Measurements from ENCODE around the gene PPP1R12B.
"Not testable (repeated sequence)": the region's sequence is repeated elsewhere in the genome, so short reads cannot be mapped to it uniquely, and the experiment has no call there.

PPP1R12B gene

GRCh38 chr1:202521886-202522285, 173.4 kb downstream of the PPP1R12B start:
- H3K27me3 ChIP-seq (replicated peaks; ENCODE audit: control insufficient read depth, insufficient read depth, low read length): no peaks in the 10 kb centered on the region
- H3K9me3 ChIP-seq (ENCODE audit: control insufficient read depth, low read length): no peaks in the 10 kb centered on the region
- peaks cover 11% of the 10 kb centered on the region for H3K4me1 ChIP-seq (ENCODE audit: control insufficient read depth, insufficient read depth, low read length)
- no peaks in the 10 kb centered on the region for H3K36me3 ChIP-seq (ENCODE audit: control insufficient read depth, insufficient read depth, low read length, severe bottlenecking)
- H3K9ac ChIP-seq (ENCODE audit: low read length): no peak overlapping the region
- no peak overlapping the region for H3K4me3 ChIP-seq (ENCODE audit: low read length)
- no peak for DNase-seq (ENCODE audit: low read depth)

GRCh38 chr1:202526056-202526455, 177.6 kb downstream of the PPP1R12B start:
- not testable (repeated sequence) for H3K4me1 ChIP-seq (ENCODE audit: control insufficient read depth, insufficient read depth, low read length); H3K27me3 ChIP-seq (replicated peaks; ENCODE audit: control insufficient read depth, insufficient read depth, low read length); H3K4me3 ChIP-seq (ENCODE audit: low read length); H3K9me3 ChIP-seq (ENCODE audit: control insufficient read depth, low read length); DNase-seq (ENCODE audit: low read depth); H3K9ac ChIP-seq (ENCODE audit: low read length); H3K36me3 ChIP-seq (ENCODE audit: control insufficient read depth, insufficient read depth, low read length, severe bottlenecking)

DNA sequence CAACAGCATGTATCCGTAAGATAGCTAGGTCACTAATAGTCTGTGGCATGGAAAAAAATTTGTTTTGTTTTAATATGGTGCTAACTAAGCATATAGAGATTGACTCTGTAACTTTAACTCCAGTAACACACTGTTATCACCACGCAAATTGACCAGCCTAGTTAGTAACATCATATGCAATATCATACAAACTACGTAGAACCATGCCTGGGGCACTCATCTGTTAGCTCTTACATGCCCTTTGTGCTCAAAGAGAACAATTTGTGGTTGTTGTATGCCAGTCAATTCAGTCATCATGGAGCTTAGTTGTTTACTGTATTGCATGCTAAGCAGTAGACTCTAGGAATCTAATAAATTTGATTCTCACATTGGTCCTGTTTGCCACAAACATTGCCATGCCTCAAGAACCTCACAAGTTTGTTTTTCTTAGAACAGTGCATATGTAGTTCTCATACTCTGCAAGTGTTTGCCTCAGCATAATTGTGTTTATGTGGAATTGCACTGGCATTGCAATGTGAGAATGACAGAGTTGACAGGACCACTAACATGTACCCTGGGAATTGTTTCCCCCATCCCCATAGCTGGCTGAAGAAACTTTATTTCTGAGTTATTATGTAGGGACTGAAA, 179.7 kb downstream of the PPP1R12B start:
- H3K9ac ChIP-seq (ENCODE audit: low read length); H3K4me3 ChIP-seq (ENCODE audit: low read length); H3K4me1 ChIP-seq (ENCODE audit: control insufficient read depth, insufficient read depth, low read length); H3K27me3 ChIP-seq (replicated peaks; ENCODE audit: control insufficient read depth, insufficient read depth, low read length); H3K9me3 ChIP-seq (ENCODE audit: control insufficient read depth, low read length); H3K36me3 ChIP-seq (ENCODE audit: control insufficient read depth, insufficient read depth, low read length, severe bottlenecking): not testable (repeated sequence)
- peak; percentile 44 for DNase-seq (ENCODE audit: low read depth)

DNA sequence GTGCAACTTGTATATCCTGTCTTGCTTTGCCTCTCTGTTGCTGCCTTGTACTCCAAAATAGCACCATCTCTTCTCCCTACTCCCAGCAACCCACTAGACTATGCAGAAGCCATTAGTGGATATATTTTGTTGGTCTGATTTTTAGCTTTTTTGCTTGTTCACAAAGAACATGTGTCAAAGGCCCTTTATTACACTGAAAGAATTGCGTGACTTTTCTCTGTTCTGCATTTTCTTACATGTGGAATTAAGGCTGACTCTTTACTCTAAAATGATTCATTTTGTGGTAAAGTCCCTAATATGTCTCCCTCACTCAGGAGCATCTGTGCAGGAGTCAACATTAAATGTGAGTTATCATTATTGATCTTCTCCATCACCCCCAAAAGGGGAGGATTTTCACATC, 182.2 kb downstream of the PPP1R12B start:
- not testable (repeated sequence) for H3K27me3 ChIP-seq (replicated peaks; ENCODE audit: control insufficient read depth, insufficient read depth, low read length); H3K4me1 ChIP-seq (ENCODE audit: control insufficient read depth, insufficient read depth, low read length); H3K36me3 ChIP-seq (ENCODE audit: control insufficient read depth, insufficient read depth, low read length, severe bottlenecking); H3K9ac ChIP-seq (ENCODE audit: low read length); H3K4me3 ChIP-seq (ENCODE audit: low read length); DNase-seq (ENCODE audit: low read depth); H3K9me3 ChIP-seq (ENCODE audit: control insufficient read depth, low read length)

DNA sequence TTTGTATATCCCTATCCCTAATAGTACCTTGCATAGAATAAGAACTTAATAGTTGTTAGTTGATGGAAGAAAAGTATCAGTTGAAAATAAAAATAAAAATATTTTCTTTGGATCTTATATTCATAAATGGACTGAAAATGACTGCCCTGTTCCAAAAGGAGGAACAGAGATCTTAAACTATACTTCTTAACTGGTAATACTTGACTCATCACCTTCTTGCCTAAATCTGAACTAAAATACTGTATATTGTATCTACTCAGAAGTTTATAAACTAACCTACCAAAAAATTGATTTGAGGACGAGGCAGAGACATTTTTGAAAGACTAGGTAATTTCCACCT, 182.9 kb downstream of the PPP1R12B start:
- Histone ChIP-seq H3K36me3 (ENCODE audit: control insufficient read depth, insufficient read depth, low read length, severe bottlenecking) (no peaks in the 10 kb centered on the region), H3K4me3 (ENCODE audit: low read length) (no peak overlapping the region), H3K9me3 (ENCODE audit: control insufficient read depth, low read length) (no peaks in the 10 kb centered on the region), H3K4me1 (ENCODE audit: control insufficient read depth, insufficient read depth, low read length) (no peaks in the 10 kb centered on the region), H3K9ac (ENCODE audit: low read length) (no peak overlapping the region), H3K27me3 (replicated peaks; ENCODE audit: control insufficient read depth, insufficient read depth, low read length) (no peaks in the 10 kb centered on the region)
- DNase-seq (ENCODE audit: low read depth): no peak

GRCh38 chr1:202531812-202532616, 183.5 kb downstream of the PPP1R12B start:
- H3K27me3 ChIP-seq (replicated peaks; ENCODE audit: control insufficient read depth, insufficient read depth, low read length); DNase-seq (ENCODE audit: low read depth); H3K36me3 ChIP-seq (ENCODE audit: control insufficient read depth, insufficient read depth, low read length, severe bottlenecking); H3K4me1 ChIP-seq (ENCODE audit: control insufficient read depth, insufficient read depth, low read length); H3K9me3 ChIP-seq (ENCODE audit: control insufficient read depth, low read length); H3K9ac ChIP-seq (ENCODE audit: low read length); H3K4me3 ChIP-seq (ENCODE audit: low read length): not testable (repeated sequence)

- not testable (repeated sequence) for H3K36me3 ChIP-seq (ENCODE audit: control insufficient read depth, insufficient read depth, low read length, severe bottlenecking); H3K27me3 ChIP-seq (replicated peaks; ENCODE audit: control insufficient read depth, insufficient read depth, low read length); H3K9me3 ChIP-seq (ENCODE audit: control insufficient read depth, low read length)
- peaks cover 35% of the 10 kb centered on the region for H3K4me1 ChIP-seq (ENCODE audit: control insufficient read depth, insufficient read depth, low read length)
- peak; percentile 83 for DNase-seq (ENCODE audit: low read depth)
- peak overlapping the region; percentile 67 for H3K4me3 ChIP-seq (ENCODE audit: low read length)
- H3K9ac ChIP-seq (ENCODE audit: low read length): peak overlapping the region; percentile 47
Measured at GRCh38 chr1:202539166-202539574, 190.7 kb downstream of the PPP1R12B start.

DNA sequence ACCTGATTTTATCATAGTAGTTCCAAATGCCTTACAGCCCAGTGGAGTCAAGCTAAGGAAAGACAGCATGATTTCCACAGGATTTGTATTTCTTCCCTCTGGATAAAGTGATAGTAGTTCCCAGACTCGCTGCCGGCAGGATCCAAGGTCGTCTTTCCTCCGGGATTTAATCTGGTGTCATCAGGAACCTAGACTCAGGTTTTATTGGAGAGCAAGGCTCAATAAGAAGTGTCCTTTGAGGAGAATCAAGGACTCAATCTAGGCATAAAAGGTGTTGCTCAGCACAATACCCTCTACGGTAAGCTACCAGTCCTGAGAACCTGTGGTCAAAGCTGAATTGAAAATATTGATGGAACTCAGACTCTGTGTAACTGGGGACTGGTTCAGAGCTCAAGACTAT, 191.1 kb downstream of the PPP1R12B start:
- H3K9ac ChIP-seq (ENCODE audit: low read length): peak overlapping the region; percentile 47
- peak overlapping the region; percentile 67 for H3K4me3 ChIP-seq (ENCODE audit: low read length)
- H3K27me3 ChIP-seq (replicated peaks; ENCODE audit: control insufficient read depth, insufficient read depth, low read length); DNase-seq (ENCODE audit: low read depth); H3K9me3 ChIP-seq (ENCODE audit: control insufficient read depth, low read length); H3K36me3 ChIP-seq (ENCODE audit: control insufficient read depth, insufficient read depth, low read length, severe bottlenecking): not testable (repeated sequence)
- peaks cover 35% of the 10 kb centered on the region for H3K4me1 ChIP-seq (ENCODE audit: control insufficient read depth, insufficient read depth, low read length)

DNA sequence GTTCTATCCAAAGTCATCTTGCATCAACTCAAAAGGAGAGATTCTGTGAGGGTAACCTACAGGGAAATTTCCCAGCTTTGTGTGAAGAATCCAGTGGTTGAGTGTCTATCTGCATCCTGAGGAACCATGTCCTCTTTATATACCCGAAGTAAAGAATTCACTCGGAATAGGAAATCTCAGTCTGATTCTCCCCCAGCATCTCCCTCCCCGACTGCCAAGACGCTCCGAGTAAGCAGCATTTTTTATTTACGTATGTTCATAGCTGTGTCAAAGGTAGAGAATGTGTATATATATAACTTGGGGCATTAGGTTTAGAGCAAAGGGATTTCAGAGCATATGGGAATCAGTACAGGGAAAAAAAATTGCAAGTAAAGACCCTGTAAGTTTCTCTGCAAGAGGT, 191.5 kb downstream of the PPP1R12B start:
- H3K4me1 ChIP-seq (ENCODE audit: control insufficient read depth, insufficient read depth, low read length): peaks cover 35% of the 10 kb centered on the region
- peak overlapping the region; percentile 47 for H3K9ac ChIP-seq (ENCODE audit: low read length)
- H3K36me3 ChIP-seq (ENCODE audit: control insufficient read depth, insufficient read depth, low read length, severe bottlenecking): no peaks in the 10 kb centered on the region
- H3K9me3 ChIP-seq (ENCODE audit: control insufficient read depth, low read length): no peaks in the 10 kb centered on the region
- peak overlapping the region; percentile 67 for H3K4me3 ChIP-seq (ENCODE audit: low read length)
- DNase-seq (ENCODE audit: low read depth): no peak
- H3K27me3 ChIP-seq (replicated peaks; ENCODE audit: control insufficient read depth, insufficient read depth, low read length): no peaks in the 10 kb centered on the region

DNA sequence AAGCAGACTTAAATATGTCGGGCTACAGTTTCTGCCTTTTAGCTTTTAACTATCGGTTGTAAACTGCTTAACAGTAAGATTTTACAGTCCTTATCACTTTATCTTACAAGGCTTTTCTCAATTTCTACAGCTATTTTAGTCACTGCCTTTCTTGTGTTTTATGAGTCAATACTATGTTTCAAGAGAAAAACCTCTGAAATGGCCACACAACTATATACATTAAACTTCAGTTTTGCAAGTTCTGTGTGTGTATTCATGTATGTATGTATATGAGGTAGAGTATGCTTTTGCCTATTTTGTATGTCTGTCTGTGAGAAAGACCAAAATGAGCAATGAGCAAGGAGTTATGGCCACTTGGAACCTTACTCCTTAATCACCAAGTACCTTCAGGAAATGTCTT, 191.9 kb downstream of the PPP1R12B start:
- Histone ChIP-seq H3K9ac (ENCODE audit: low read length) (no peak overlapping the region), H3K36me3 (ENCODE audit: control insufficient read depth, insufficient read depth, low read length, severe bottlenecking) (no peaks in the 10 kb centered on the region), H3K4me3 (ENCODE audit: low read length) (peak overlapping the region; percentile 67), H3K9me3 (ENCODE audit: control insufficient read depth, low read length) (no peaks in the 10 kb centered on the region), H3K4me1 (ENCODE audit: control insufficient read depth, insufficient read depth, low read length) (peaks cover 35% of the 10 kb centered on the region), H3K27me3 (replicated peaks; ENCODE audit: control insufficient read depth, insufficient read depth, low read length) (no peaks in the 10 kb centered on the region)
- DNase-seq (ENCODE audit: low read depth): peak; percentile 6

DNA sequence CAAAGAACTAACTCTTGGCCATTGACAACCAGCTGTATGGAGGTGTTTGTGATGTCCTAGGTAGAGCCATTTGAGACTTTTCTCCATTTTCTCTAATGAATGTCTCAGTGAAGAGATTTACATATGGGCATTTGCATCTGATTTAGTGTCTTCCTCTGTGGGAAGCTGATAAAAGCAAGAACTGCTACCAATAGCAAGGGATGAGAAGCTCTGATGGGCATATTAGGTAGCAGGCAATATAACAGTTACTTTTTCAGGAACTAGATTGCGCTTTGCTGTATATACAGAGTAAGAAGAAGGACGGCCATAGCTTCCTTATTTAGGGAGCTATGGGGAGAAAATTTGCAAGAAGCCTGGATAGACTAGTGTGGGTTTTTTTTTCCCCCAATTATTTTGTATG, 192.4 kb downstream of the PPP1R12B start:
- not testable (repeated sequence) for H3K27me3 ChIP-seq (replicated peaks; ENCODE audit: control insufficient read depth, insufficient read depth, low read length); DNase-seq (ENCODE audit: low read depth); H3K36me3 ChIP-seq (ENCODE audit: control insufficient read depth, insufficient read depth, low read length, severe bottlenecking); H3K9me3 ChIP-seq (ENCODE audit: control insufficient read depth, low read length); H3K4me3 ChIP-seq (ENCODE audit: low read length); H3K9ac ChIP-seq (ENCODE audit: low read length)
- peaks cover 35% of the 10 kb centered on the region for H3K4me1 ChIP-seq (ENCODE audit: control insufficient read depth, insufficient read depth, low read length)

DNA sequence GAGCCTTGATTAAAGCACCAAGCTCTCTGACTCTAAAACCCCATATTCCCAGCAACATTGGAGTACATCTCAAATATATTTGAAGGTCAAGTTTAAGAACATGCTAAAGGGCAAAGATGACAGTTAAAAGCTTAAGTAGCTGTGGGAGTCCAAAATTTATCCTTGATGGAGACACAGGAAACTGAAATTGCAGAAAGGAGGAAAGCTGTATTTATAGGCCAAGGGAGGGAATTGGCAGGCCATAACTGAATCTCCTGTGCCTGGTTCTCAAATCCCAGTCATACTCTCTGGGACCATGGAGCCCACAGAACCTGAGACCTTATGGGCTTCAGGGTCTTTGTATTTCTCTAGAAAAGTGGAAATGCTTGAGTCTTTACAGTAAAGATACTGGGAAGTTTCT, 193.9 kb downstream of the PPP1R12B start:
- not testable (repeated sequence) for H3K9ac ChIP-seq (ENCODE audit: low read length); H3K4me3 ChIP-seq (ENCODE audit: low read length); DNase-seq (ENCODE audit: low read depth); H3K9me3 ChIP-seq (ENCODE audit: control insufficient read depth, low read length); H3K36me3 ChIP-seq (ENCODE audit: control insufficient read depth, insufficient read depth, low read length, severe bottlenecking); H3K27me3 ChIP-seq (replicated peaks; ENCODE audit: control insufficient read depth, insufficient read depth, low read length)
- peaks cover 43% of the 10 kb centered on the region for H3K4me1 ChIP-seq (ENCODE audit: control insufficient read depth, insufficient read depth, low read length)

All from adipocyte (in vitro differentiated cells).